Fibroblast of lung (primary cell): ENCODE measurements around the gene TERT. TPM values are rescaled to one million over a fixed set of nuclear protein-coding genes. Genes with fewer than 3 reads are reported as not detected.

Source experiments
- DNase-seq, 2 donors: peaks; one replicate each; pipeline versions ENCODE4 v3.0.0 to v3.0.0-alpha.2; 2010; ENCODE audit warnings: low read depth in 2 of 2
- H2AFZ ChIP-seq: 2 replicates; pipeline ENCODE4 v1.5.1; 2012; ENCODE audit warnings: low read length, control low read depth, inconsistent platforms
- H3K27ac ChIP-seq: 2 replicates; pipeline ENCODE4 v1.5.1; 2011; ENCODE audit warnings: low read length, control low read depth; ENCODE audit not compliant: insufficient read depth
- H3K27me3 ChIP-seq: 2 replicates; pipeline ENCODE4 v1.5.1; 2011; ENCODE audit warnings: mild to moderate bottlenecking, low read length; ENCODE audit not compliant: control insufficient read depth, insufficient read depth
- H3K36me3 ChIP-seq: 2 replicates; pipeline ENCODE4 v1.5.1; 2011; ENCODE audit warnings: low read length; ENCODE audit not compliant: control insufficient read depth, insufficient read depth
- H3K4me1 ChIP-seq: 2 replicates; pipeline ENCODE4 v1.5.1; 2011; ENCODE audit warnings: low read length; ENCODE audit not compliant: control insufficient read depth, insufficient read depth; ENCODE audit errors: extremely low read depth
- H3K4me2 ChIP-seq: 2 replicates; pipeline ENCODE4 v1.5.1; 2011; ENCODE audit warnings: low read length, control low read depth; ENCODE audit not compliant: insufficient read depth; ENCODE audit errors: extremely low read depth
- H3K4me3 ChIP-seq, 4 experiments: fragments of 200-600 bp in 1 of 4; sonication (generic) in 1 of 4; replicated peaks in 1 of 4; 2 replicates each; pipeline ENCODE4 v1.5.1; 2011 to 2016; ENCODE audit warnings: low read length in 4 of 4, low read depth in 3 of 4, mild to moderate bottlenecking in 3 of 4, control low read depth in 2 of 4, inconsistent platforms in 1 of 4, mixed read lengths in 1 of 4; ENCODE audit not compliant: insufficient read depth in 1 of 4; ENCODE audit errors: control extremely low read depth in 1 of 4
- H3K79me2 ChIP-seq: 2 replicates; pipeline ENCODE4 v1.5.1; 2012; ENCODE audit warnings: mild to moderate bottlenecking, low read length, inconsistent platforms; ENCODE audit not compliant: control insufficient read depth, insufficient read depth
- H3K9ac ChIP-seq: 2 replicates; pipeline ENCODE4 v1.5.1; 2011; ENCODE audit warnings: mild to moderate bottlenecking, low read length, control low read depth; ENCODE audit not compliant: insufficient read depth
- H3K9me3 ChIP-seq: 2 replicates; pipeline ENCODE4 v1.5.1; 2012; ENCODE audit warnings: low read depth, low read length; ENCODE audit not compliant: control insufficient read depth, insufficient read depth
- H4K20me1 ChIP-seq: 2 replicates; pipeline ENCODE4 v1.5.1; 2011; ENCODE audit warnings: low read length; ENCODE audit not compliant: control insufficient read depth, insufficient read depth; ENCODE audit errors: extremely low read depth
- EZH2 ChIP-seq: IDR thresholded peaks from 2 replicates; pipeline ENCODE4 v1.5.1; 2012; ENCODE audit warnings: low read length, control low read depth, mild to moderate bottlenecking; ENCODE audit errors: missing control alignments
- polyA plus RNA-seq, 2 donors: library from polyadenylated mRNA; depleted of rRNA in 1 of 2; stranded (reverse) in 1 of 2; unstranded in 1 of 2; fragments of >200 nt; gene quantifications; 2 replicates each; pipeline ENCODE4 v1.2.1, GENCODE V29; 2011 to 2012; ENCODE audit warnings: missing spikeins in 1 of 2
- total RNA-seq: library from RNA; depleted of rRNA; stranded (reverse); fragments of >200 nt; gene quantifications from 2 replicates; pipeline ENCODE4 v1.2.1, GENCODE V29; 2014
- TF ChIP-seq, protein P1 (sequence below), 2 donors: IDR thresholded peaks in 1 of 2; conservative IDR thresholded peaks in 1 of 2; 1 replicate in 1 of 2; 2 replicates in 1 of 2; pipeline ENCODE4 v1.5.1; 2011 to 2012; ENCODE audit warnings: low read length in 2 of 2, control low read depth in 1 of 2, inconsistent platforms in 1 of 2, low read depth in 1 of 2, mild to moderate bottlenecking in 1 of 2

Gene TERT
- total and polyA plus RNA-seq, 2 donors (not counting 1 experiment from before 2014, with no cell fraction given): not detected

DNA sequence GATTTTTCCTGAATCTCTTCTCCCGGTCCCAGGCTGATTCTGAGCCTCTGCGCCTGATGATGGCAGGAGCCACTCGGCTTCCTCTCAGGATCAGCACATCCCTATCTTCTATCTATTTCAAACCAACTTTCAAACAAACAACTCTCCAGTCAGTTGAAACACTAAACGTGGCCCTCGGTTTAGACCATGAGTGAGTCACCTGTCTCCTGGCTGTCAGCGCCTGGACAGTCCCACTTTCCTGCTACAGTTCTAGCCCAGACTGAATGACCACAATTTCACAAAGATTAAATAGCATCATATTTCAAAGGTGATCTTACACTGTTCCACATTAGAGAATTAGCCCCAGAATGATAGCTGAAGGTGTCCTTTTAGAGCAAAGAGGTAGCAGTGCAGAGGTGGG, 87.3 kb downstream of the TERT start:
- H3K9me3 ChIP-seq: no peaks in the 10 kb centered on the region
- no peak for DNase-seq
- H2AFZ ChIP-seq: no peak overlapping the region
- H4K20me1 ChIP-seq: no peaks in the 10 kb centered on the region
- no peak overlapping the region for H3K27ac ChIP-seq
- H3K4me1 ChIP-seq: no peaks in the 10 kb centered on the region
- H3K79me2 ChIP-seq: no peaks in the 10 kb centered on the region
- no peak for TF ChIP-seq EZH2
- TF ChIP-seq, protein P1, sequence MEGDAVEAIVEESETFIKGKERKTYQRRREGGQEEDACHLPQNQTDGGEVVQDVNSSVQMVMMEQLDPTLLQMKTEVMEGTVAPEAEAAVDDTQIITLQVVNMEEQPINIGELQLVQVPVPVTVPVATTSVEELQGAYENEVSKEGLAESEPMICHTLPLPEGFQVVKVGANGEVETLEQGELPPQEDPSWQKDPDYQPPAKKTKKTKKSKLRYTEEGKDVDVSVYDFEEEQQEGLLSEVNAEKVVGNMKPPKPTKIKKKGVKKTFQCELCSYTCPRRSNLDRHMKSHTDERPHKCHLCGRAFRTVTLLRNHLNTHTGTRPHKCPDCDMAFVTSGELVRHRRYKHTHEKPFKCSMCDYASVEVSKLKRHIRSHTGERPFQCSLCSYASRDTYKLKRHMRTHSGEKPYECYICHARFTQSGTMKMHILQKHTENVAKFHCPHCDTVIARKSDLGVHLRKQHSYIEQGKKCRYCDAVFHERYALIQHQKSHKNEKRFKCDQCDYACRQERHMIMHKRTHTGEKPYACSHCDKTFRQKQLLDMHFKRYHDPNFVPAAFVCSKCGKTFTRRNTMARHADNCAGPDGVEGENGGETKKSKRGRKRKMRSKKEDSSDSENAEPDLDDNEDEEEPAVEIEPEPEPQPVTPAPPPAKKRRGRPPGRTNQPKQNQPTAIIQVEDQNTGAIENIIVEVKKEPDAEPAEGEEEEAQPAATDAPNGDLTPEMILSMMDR (conservative IDR thresholded peaks at IDR 0.05 in 1 of 2, IDR thresholded peaks at IDR 0.05 in 1 of 2; ENCODE audit: low read depth in 1 of 2, low read length in 2 of 2): no peak
- no peaks in the 10 kb centered on the region for H3K27me3 ChIP-seq
- H3K9ac ChIP-seq: no peak overlapping the region
- no peak overlapping the region for H3K4me2 ChIP-seq
- no peak overlapping the region for H3K4me3 ChIP-seq
- no peaks in the 10 kb centered on the region for H3K36me3 ChIP-seq

DNA sequence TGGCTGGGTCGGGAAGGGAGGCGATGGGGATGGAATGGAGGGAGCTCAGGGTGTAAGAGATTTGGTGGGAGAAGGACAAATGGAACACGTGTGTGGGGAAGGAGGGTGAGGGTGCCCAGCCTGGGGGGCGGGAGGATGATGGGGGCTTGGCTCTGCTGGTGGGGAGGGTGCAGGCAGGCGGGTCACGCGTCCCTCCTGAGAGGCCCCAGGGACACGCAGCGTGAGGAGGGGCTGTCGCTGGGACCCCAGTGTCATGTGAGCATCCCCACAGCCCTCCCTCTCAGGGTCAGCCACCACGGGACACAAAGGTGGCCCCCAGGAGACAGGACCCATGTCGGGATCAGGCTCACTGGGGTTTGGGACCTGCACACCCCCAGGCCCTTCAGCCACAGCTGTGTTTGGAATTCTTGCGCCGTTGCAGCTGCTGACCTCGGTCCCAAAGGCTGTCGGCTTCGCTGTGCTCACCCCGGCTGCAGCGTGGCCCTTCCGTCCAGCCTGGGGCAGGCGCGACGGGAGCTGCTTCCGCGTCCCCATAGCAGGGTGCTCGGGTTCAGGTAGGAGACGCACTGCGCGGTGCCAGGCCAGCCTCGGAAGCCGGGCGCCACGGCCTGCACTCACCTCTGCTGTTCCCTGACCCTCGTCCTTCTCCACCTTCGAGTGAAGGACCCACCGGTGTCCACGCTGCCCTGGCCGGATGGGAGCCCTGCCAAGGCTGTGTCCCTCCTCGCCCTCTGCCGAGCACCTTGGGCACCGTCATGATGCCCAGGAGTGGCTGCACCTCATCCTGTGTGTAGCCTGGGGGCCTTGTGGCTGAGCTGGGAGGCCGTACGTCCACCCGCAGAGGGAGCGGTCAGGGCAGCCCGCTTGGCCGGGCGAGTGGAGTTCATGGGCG, 88.1 kb downstream of the TERT start:
- Histone ChIP-seq H3K4me3 (no peak overlapping the region), H3K4me1 (no peaks in the 10 kb centered on the region), H3K27me3 (no peaks in the 10 kb centered on the region)

More for the DNA sequence above, 88.1 kb downstream of the TERT start:
- Histone ChIP-seq H3K36me3 (no peaks in the 10 kb centered on the region), H3K9me3 (no peaks in the 10 kb centered on the region), H3K79me2 (no peaks in the 10 kb centered on the region), H3K4me2 (no peak overlapping the region), H3K9ac (no peak overlapping the region), H2AFZ (no peak overlapping the region), H4K20me1 (no peaks in the 10 kb centered on the region), H3K27ac (no peak overlapping the region)
- TF ChIP-seq EZH2: no peak
- TF ChIP-seq, protein P1 (conservative IDR thresholded peaks at IDR 0.05 in 1 of 2, IDR thresholded peaks at IDR 0.05 in 1 of 2; ENCODE audit: low read depth in 1 of 2, low read length in 2 of 2): no peak
- no peak for DNase-seq
